NCI-H82 treated with DMSO at 0.1 percent for 48 hours (cell line): ENCODE results near the gene TSPAN2.
A peak's percentile ranks its signal among the peaks of the same experiment; 100 is the strongest.

Source experiments
- DNase-seq: peaks from one replicate; lab custom pipeline; 2025; ENCODE audit not compliant: unreplicated experiment; lab: John Stamatoyannopoulos, UW

The TSPAN2 gene

DNA sequence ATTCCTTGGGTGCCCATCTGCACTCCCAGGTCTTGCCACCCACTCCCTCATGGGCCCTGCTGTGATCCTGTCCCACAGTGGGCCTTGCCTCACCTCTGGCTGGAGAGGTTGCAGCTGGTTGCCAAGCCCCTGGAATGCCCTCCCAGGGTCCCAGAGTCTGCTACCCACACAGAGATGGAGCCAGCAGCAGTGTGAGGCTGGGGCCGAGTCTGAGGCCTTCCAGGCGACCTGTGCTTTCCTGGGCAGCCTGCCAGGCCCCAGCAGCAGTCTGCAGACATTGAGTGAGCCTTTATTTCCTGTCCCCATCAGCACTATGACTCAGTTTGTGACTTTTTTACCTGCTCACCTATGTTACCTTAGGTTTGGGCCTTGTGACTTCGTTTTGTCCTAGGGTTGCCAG is 25.0 kb upstream of the TSPAN2 start:
- DNase-seq: no peak

- no peak for DNase-seq
These were observed 24.5 kb upstream of the TSPAN2 start for GRCh38 chr1:115113766-115114165.

DNA sequence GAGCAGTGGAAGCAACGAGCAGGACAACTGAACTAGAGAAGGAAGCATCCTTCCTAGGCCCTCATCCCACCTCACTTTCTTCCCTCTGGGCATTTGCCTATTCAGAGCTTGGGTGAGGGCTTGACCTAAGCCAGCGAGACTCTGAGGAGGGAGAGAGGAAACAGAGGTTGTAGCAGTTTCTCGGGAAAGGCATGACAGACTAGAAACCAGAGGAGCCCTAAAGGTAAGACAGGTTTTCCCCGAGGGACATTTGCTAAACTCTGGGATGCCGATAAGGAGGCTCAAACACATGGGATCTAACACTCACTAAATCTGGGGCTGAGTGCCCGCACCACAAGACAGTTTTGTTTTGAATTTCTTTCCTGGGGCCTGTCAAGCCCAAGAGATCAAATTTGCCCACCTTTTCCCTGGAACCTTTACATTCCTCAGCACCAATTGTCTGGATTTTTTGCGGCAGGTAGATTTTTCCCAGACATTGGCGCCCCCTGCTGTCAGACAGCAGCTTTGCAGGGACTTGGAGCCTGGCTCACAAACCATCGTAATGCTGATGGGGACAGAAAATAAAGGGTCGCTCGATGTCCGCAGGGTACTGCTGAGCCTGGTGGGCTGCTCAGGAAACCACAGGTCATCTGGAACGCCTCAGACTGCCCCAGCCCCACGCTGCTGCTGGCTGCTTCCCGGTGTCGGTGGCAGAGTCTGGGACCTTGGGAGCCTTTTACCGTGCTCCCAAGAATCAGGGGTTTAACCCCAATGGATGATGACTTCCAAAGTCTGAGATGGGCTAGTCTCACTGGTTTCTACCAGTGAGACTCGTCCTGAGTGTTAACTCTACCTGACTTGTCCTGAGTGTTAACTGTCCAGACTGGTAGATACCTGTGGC is 23.4 kb upstream of the TSPAN2 start:
- DNase-seq: no peak

GRCh38 chr1:115107516-115108260 is 18.4 kb upstream of the TSPAN2 start:
- DNase-seq: no peak

DNA sequence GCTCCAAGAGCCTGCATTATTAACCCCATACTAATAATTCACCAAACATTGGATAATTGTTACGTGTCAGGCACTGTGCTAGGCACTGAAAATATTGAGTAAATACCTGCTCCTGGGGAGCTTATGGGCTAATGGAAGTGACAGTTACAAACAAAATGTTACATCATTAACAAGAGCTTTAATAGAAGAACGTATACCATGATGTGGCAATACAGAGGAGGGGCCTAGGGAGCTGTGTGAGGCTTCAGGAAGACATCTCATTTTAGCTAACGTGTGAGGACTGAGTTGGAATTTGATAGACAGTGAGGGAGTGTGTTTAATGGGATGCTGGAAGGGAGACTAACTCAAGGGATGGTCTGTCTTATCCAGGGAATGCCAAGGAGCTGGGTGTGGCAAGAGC is 16.5 kb upstream of the TSPAN2 start:
- DNase-seq: no peak

DNA sequence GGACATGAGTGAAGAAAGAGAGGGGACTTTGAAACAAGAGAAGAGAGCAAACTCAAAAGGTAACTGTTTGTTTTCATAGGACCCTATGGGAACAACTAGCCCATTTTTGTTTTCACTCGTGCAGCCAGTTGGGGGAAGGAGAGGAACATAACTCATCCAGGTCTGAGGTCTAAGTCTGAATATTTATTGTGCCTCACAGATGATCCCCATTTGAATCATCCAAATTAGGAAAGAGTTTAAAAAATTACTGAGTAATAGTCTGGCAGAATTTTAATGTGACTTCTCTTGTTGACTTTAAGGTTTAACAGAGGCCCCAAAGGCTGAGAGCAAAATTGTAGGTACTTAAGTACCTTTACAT is 10.4 kb upstream of the TSPAN2 start:
- DNase-seq: no peak

DNA sequence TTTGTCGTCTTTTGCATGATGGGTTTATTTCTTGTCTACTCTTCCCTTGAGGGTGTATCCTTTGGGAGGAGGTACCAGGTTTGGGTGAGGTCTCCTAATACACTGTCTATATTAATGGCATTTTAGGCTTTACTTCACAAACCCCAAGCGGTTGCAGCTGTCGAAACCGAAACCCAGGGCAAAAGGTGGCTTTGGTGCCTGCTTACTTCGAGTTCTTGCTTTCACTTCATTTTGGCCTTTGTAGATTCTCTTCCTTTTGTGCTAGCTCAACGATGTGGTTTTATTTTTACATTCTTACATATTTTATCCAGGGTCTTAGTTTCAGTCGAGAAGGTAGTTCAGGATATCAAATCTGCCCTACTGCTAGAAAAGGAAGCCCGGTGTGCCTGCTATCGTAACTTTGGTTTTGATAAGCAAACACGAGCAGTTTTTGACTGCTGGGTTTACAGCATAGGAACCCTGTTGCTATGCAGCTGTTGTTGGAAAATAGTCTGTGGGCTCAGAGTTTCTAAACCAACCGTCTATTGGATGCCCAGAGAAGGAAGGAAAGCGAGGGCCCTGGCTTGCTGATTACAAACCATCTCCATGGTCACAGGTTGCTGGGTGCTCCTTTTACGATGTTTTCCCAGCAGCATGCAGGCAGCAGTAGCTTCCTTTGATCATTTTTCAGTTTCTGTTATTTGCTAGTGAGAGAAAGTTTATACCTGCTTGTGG is 9.8 kb upstream of the TSPAN2 start:
- no peak for DNase-seq

GRCh38 chr1:115092175-115092574 is 2.9 kb upstream of the TSPAN2 start:
- DNase-seq: no peak

DNA sequence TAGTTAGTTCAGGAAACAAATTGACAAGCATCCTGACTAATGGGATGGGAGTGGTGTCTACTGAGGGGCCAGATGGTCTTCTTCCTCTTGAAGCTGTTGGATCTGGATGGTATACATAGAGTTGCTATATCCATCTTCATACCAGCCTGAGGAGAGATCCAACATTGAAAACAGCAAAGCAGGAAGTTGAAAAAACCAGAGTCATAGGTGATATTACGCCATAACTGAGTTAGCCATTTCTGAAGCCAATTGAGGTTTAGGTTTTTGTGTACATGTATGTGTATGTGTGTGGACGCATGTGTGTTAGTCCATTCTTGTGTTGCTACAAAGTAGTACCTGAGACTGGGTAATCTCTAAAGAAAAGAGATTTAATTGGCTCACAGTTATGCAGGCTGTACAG is 2.3 kb upstream of the TSPAN2 start:
- DNase-seq: peak; percentile 3

DNA sequence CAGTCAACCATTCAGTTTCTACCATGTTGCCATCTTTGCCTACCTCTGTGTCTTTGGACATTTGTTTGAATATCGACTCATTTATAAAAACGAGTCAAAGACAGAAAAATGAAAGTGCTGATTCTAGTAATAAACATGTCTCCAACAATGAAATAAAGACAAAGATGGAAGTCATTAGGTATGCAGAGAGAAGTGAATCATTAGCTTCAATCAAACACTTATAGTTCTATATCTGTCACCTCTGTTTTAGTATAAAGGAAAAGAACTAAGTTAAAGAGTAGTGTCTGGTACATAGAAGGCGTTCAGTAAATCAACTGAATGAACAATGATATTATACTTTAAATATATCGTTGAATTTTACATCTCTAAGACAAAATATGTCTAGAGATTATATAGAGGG is 1.7 kb upstream of the TSPAN2 start:
- no peak for DNase-seq

DNA sequence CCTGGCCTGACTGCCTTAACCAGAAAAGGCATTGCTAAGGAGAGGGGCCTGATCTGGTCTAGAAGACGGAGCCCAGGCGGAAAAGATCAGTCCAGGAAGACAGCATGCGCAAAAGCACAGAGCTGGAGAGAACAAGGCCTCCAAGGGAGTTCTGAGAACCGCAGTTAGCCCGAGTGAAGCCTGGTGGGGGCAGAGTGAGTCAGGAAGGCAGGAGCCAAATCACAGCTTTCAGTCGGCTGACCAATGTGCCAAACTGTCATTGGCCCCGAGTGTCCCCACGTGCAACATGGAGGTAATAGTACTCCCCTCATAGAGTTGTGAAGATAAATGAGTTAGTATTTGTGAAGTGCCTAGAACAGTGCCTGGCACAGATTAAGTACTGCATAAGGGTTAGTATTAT is 1.2 kb upstream of the TSPAN2 start:
- no peak for DNase-seq

GRCh38 chr1:115090186-115090490 is 835 bp upstream of the TSPAN2 start:
- no peak for DNase-seq

- no peak for DNase-seq
These were observed 358 bp downstream of the TSPAN2 start for GRCh38 chr1:115088871-115089419.

DNA sequence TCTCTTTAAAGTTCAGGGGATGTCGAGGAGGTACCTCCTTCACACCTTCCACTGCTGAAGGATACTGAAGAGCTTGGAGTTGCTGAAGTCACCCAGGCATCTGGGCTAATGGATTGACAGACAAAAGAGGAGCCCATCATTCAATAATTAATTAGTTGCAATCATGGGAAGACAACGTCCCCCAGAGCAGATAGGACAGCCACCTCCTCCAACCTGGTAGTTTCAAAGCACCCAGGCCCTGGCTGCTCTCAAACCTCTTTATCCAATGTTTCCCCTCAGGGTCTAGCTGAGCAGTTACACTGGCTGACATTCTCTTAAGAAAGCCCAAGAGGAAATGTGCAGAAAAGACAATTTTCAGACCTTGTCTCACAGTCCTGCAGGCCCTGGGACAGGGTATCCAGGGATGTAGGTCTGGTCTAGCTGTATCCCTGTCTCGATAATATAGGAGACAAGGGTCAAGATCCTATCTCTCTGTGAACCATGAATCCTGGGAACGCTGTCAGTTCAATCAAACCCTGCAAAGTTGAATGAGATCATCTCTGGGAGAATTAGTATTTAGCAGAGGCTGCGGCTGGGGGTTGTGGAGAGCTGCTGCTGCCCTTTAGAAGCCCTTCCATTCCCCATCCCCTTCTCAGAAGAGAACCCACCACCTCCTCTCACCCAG is 1.1 kb downstream of the TSPAN2 start:
- DNase-seq: no peak

DNA sequence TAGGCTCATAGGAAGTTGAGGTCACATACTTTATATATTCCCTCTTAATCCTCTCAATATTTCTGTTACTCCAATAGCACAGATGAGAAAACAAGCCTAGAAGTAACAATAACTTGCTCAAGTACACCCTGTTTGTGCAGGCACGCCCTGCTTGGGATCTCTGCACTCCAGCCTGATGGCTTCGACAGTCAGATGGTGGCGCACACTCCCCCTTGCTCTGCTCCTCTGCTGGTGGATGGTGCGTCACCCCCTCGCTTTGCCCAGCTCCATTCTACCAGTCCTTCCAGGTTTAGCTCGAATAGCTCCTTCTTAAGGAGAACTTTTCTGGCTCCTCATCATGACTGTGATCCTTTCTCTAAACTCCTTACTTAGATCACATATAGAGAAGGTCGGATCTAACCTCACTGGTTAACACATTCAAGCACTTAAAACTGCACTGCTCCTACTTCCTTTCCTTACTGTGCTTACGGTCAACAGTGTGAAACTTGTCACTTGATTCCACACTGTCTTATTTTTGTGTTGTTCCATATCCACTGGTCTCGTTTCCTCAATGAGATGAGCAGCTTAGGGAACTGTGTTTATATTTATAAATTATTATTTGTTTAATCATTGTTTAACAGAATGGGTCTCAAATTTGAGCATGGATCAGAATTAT is 3.0 kb downstream of the TSPAN2 start:
- no peak for DNase-seq

DNA sequence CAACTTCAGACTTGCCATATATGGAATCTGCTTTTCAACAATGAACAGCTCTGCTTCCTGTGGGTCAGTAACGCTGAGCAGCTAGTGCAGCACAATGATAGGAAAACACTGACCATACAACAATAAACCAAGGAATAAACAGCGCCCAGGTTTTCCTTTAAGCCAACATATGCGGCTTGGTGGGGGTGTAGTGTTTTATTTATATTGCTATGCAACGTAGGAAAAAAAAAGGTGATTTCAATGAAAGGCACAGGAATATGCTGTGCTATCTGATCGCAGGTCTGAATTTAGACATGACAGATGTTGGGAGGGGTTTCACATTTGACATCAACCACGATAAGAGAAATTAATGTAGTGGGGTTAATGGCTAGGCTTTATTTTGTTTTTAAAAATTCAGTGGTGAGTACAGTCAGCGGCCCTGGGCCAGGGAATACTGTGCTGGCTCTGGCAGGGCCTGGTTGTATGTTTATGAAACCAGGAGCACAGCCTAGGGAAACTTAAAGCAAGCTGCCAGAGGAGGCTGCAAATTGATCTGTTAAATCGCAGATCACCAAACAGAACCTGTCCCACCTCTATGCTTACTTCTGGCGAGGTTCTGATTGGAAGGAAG is 4.3 kb downstream of the TSPAN2 start:
- DNase-seq: no peak

GRCh38 chr1:115082949-115083348 is 6.4 kb downstream of the TSPAN2 start:
- no peak for DNase-seq

- DNase-seq: no peak
These were observed 10.6 kb downstream of the TSPAN2 start for GRCh38 chr1:115078708-115079107.

DNA sequence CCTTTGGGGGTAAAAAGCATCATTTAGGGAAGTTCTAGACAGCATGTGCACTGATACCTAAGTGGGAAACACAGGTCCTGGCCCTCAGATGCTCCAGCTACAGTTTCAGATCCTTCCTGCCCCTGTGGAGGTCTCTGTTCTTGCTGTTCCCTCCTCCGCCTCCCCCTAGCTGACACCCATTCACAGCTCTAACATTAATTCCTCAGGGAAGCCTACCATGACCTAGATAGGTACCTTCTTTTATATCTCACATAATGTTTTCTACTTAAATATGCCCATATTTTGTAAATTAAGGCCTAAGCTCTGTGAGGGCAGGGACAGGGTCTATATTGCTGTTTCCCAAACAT is 11.3 kb downstream of the TSPAN2 start:
- DNase-seq: no peak

GRCh38 chr1:115077286-115077983 is 11.9 kb downstream of the TSPAN2 start:
- no peak for DNase-seq
